HEK293 (cell line): Measurements from ENCODE around the gene SMCR8.

Source experiments
- EGR2 ChIP-seq: fragments of 450-650 bp; formaldehyde crosslinking; IDR thresholded peaks from 2 replicates; pipeline ENCODE4 v1.5.1; 2016; ENCODE audit warnings: low read depth, missing biosample characterization, missing genetic modification characterization
- GLIS1 ChIP-seq: fragments of 450-650 bp; formaldehyde crosslinking; IDR thresholded peaks from 2 replicates; pipeline ENCODE4 v1.5.1; 2016; ENCODE audit warnings: missing biosample characterization, missing genetic modification characterization
- KLF16 ChIP-seq: fragments of 450-650 bp; formaldehyde crosslinking; IDR thresholded peaks from 2 replicates; pipeline ENCODE4 v1.5.1; 2017; ENCODE audit warnings: missing biosample characterization, missing genetic modification characterization
- KLF8 ChIP-seq: fragments of 450-650 bp; formaldehyde crosslinking; IDR thresholded peaks from 2 replicates; pipeline ENCODE4 v1.5.1; 2016; ENCODE audit warnings: missing biosample characterization, missing genetic modification characterization
- KLF9 ChIP-seq: fragments of 450-650 bp; formaldehyde crosslinking; IDR thresholded peaks from 2 replicates; pipeline ENCODE4 v1.5.1; 2016; ENCODE audit warnings: missing biosample characterization, missing genetic modification characterization, low read depth
- WT1 ChIP-seq: fragments of 450-650 bp; formaldehyde crosslinking; IDR thresholded peaks from 2 replicates; pipeline ENCODE4 v1.5.1; 2016; ENCODE audit warnings: missing biosample characterization, missing genetic modification characterization
- ZBTB1 ChIP-seq: fragments of 450-650 bp; formaldehyde crosslinking; IDR thresholded peaks from 2 replicates; pipeline ENCODE4 v1.5.1; 2016; ENCODE audit warnings: missing biosample characterization, missing genetic modification characterization
- ZEB2 ChIP-seq: fragments of 450-650 bp; formaldehyde crosslinking; IDR thresholded peaks from 2 replicates; pipeline ENCODE4 v1.5.1; 2016; ENCODE audit warnings: missing biosample characterization, missing genetic modification characterization
- ZNF112 ChIP-seq: fragments of 450-650 bp; formaldehyde crosslinking; IDR thresholded peaks from 2 replicates; pipeline ENCODE4 v1.5.0; 2017; ENCODE audit warnings: missing biosample characterization, missing genetic modification characterization
- ZNF366 ChIP-seq: fragments of 450-650 bp; formaldehyde crosslinking; conservative IDR thresholded peaks from 2 replicates; pipeline ENCODE4 v1.5.1; 2016; ENCODE audit warnings: missing biosample characterization, missing genetic modification characterization
- ZNF473 ChIP-seq: fragments of 450-650 bp; formaldehyde crosslinking; IDR thresholded peaks from 2 replicates; pipeline ENCODE4 v1.5.1; 2017; ENCODE audit warnings: missing biosample characterization, missing genetic modification characterization
- ZNF501 ChIP-seq: fragments of 450-650 bp; formaldehyde crosslinking; IDR thresholded peaks from 2 replicates; pipeline ENCODE4 v1.5.1; 2016; ENCODE audit warnings: missing biosample characterization, missing genetic modification characterization
- ZNF561 ChIP-seq: fragments of 450-650 bp; IDR thresholded peaks from 2 replicates; pipeline ENCODE4 v1.5.1; 2018; ENCODE audit warnings: missing biosample characterization, missing genetic modification characterization, borderline replicate concordance
- TF ChIP-seq, protein P1 (sequence below): fragments of 450-650 bp; formaldehyde crosslinking; IDR thresholded peaks from 2 replicates; pipeline ENCODE4 v1.5.1; 2016; ENCODE audit warnings: missing biosample characterization, missing genetic modification characterization
- TF ChIP-seq, protein P2 (sequence below): fragments of 450-650 bp; formaldehyde crosslinking; IDR thresholded peaks from 2 replicates; pipeline ENCODE4 v1.5.1; 2017; ENCODE audit warnings: missing biosample characterization, missing genetic modification characterization
- TF ChIP-seq, protein P3 (sequence below): fragments of 450-650 bp; formaldehyde crosslinking; IDR thresholded peaks from 2 replicates; pipeline ENCODE4 v1.5.1; 2016; ENCODE audit warnings: missing biosample characterization, missing genetic modification characterization
- TF ChIP-seq, protein P4 (sequence below): fragments of 450-650 bp; formaldehyde crosslinking; IDR thresholded peaks from 2 replicates; pipeline ENCODE4 v1.5.1; 2016; ENCODE audit warnings: missing biosample characterization, missing genetic modification characterization
- TF ChIP-seq, protein P5 (sequence below): sonication (generic); formaldehyde crosslinking; IDR thresholded peaks from 2 replicates; pipeline ENCODE4 v1.8.1; 2022; ENCODE audit warnings: mild to moderate bottlenecking, moderate library complexity, missing genetic modification reagents
- TF ChIP-seq, protein P6 (sequence below): fragments of 450-650 bp; formaldehyde crosslinking; IDR thresholded peaks from 2 replicates; pipeline ENCODE4 v1.5.1; 2016; ENCODE audit warnings: missing biosample characterization, missing genetic modification characterization
- TF ChIP-seq, protein P7 (sequence below): fragments of 450-650 bp; formaldehyde crosslinking; IDR thresholded peaks from 2 replicates; pipeline ENCODE4 v1.5.1; 2016; ENCODE audit warnings: missing biosample characterization, missing genetic modification characterization
- TF ChIP-seq, protein P8 (sequence below): fragments of 450-650 bp; formaldehyde crosslinking; IDR thresholded peaks from 2 replicates; pipeline ENCODE4 v1.5.1; 2017; ENCODE audit warnings: missing biosample characterization, mild to moderate bottlenecking, missing genetic modification characterization, moderate library complexity
- TF ChIP-seq, protein P9 (sequence below): fragments of 450-650 bp; formaldehyde crosslinking; IDR thresholded peaks from 2 replicates; pipeline ENCODE4 v1.5.1; 2016; ENCODE audit warnings: missing biosample characterization, missing genetic modification characterization
- TF ChIP-seq, protein P10 (sequence below): fragments of 450-650 bp; formaldehyde crosslinking; IDR thresholded peaks from 2 replicates; pipeline ENCODE4 v1.5.1; 2016; ENCODE audit warnings: missing biosample characterization, missing genetic modification characterization

The SMCR8 gene

DNA sequence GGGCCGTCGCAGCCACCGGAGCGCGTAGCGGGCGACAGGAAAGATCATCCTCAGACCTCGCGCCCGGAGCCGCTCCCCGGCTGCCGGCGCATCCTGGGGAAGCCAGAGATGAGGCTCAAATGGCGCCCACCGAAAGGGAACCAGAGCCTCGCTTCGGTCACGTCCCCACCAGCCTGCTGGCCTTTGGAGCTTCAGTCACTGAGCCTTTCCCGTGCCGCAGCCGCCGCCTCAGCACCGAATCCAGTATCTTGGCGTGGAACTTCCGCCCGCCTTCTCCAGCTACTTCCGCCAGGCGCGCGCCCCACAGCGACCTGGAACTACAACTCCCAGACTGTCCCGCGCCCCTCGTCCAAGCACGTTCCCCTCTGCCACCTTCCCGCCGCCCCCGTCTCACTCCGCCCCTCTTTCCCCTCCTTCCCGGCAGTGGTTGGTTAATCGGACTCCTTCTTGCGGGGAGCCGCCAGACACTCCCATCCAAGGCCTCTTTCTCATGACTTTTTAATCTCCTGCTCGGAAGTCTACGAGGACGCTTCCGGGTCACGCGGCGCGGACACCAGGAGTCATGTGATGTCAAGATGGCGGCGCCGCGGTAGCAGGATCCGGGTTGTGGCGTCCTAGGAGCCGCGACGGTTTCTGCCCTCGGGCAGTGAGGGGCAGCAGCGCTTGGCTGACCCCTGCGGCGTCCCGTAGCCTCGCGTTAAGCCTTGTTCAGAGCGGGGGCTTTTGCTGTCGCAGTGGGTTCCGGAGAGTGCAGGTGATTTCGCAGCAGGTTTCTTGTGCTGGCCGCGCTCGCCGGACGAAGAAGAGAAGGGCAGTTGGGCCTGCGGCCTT, at the start of gene SMCR8, which contains the start of gene TOP3A (continued):
- 0 out of 2 replicates have a peak, but pooled peaks have one; percentile 57 for TF ChIP-seq WT1 (tag by site-specific recombination)
- peak; percentile 57 for TF ChIP-seq ZNF501 (tag by site-specific recombination)
- 0 out of 2 replicates have a peak, but pooled peaks have one; percentile 7 for TF ChIP-seq ZBTB1 (tag by site-specific recombination)
- TF ChIP-seq, protein P1, sequence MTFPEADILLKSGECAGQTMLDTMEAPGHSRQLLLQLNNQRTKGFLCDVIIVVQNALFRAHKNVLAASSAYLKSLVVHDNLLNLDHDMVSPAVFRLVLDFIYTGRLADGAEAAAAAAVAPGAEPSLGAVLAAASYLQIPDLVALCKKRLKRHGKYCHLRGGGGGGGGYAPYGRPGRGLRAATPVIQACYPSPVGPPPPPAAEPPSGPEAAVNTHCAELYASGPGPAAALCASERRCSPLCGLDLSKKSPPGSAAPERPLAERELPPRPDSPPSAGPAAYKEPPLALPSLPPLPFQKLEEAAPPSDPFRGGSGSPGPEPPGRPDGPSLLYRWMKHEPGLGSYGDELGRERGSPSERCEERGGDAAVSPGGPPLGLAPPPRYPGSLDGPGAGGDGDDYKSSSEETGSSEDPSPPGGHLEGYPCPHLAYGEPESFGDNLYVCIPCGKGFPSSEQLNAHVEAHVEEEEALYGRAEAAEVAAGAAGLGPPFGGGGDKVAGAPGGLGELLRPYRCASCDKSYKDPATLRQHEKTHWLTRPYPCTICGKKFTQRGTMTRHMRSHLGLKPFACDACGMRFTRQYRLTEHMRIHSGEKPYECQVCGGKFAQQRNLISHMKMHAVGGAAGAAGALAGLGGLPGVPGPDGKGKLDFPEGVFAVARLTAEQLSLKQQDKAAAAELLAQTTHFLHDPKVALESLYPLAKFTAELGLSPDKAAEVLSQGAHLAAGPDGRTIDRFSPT: no peak
- peak; percentile 62 for TF ChIP-seq KLF9
- TF ChIP-seq, protein P2, sequence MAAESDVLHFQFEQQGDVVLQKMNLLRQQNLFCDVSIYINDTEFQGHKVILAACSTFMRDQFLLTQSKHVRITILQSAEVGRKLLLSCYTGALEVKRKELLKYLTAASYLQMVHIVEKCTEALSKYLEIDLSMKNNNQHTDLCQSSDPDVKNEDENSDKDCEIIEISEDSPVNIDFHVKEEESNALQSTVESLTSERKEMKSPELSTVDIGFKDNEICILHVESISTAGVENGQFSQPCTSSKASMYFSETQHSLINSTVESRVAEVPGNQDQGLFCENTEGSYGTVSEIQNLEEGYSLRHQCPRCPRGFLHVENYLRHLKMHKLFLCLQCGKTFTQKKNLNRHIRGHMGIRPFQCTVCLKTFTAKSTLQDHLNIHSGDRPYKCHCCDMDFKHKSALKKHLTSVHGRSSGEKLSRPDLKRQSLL (tag by site-specific recombination): peak; percentile 16; the same call in 1 of the 2 replicates
- peak; percentile 67; the same call in 1 of the 2 replicates for TF ChIP-seq ZEB2 (tag by site-specific recombination)
- peak; percentile 65 for TF ChIP-seq KLF16 (tag by site-specific recombination)
- TF ChIP-seq, protein P3, sequence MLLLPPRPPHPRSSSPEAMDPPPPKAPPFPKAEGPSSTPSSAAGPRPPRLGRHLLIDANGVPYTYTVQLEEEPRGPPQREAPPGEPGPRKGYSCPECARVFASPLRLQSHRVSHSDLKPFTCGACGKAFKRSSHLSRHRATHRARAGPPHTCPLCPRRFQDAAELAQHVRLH (tag by site-specific recombination): peak; percentile 99
- TF ChIP-seq, protein P4, sequence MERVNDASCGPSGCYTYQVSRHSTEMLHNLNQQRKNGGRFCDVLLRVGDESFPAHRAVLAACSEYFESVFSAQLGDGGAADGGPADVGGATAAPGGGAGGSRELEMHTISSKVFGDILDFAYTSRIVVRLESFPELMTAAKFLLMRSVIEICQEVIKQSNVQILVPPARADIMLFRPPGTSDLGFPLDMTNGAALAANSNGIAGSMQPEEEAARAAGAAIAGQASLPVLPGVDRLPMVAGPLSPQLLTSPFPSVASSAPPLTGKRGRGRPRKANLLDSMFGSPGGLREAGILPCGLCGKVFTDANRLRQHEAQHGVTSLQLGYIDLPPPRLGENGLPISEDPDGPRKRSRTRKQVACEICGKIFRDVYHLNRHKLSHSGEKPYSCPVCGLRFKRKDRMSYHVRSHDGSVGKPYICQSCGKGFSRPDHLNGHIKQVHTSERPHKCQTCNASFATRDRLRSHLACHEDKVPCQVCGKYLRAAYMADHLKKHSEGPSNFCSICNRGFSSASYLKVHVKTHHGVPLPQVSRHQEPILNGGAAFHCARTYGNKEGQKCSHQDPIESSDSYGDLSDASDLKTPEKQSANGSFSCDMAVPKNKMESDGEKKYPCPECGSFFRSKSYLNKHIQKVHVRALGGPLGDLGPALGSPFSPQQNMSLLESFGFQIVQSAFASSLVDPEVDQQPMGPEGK (tag by site-specific recombination): peak; percentile 94
- peak; percentile 62; the same call in 1 of the 2 replicates for TF ChIP-seq EGR2 (tag by site-specific recombination)
- TF ChIP-seq, protein P5, sequence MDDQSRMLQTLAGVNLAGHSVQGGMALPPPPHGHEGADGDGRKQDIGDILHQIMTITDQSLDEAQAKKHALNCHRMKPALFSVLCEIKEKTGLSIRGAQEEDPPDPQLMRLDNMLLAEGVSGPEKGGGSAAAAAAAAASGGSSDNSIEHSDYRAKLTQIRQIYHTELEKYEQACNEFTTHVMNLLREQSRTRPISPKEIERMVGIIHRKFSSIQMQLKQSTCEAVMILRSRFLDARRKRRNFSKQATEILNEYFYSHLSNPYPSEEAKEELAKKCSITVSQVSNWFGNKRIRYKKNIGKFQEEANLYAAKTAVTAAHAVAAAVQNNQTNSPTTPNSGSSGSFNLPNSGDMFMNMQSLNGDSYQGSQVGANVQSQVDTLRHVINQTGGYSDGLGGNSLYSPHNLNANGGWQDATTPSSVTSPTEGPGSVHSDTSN: 0 out of 2 replicates have a peak, but pooled peaks have one; percentile 60
- peak; percentile 88 for TF ChIP-seq KLF8
- TF ChIP-seq, protein P6, sequence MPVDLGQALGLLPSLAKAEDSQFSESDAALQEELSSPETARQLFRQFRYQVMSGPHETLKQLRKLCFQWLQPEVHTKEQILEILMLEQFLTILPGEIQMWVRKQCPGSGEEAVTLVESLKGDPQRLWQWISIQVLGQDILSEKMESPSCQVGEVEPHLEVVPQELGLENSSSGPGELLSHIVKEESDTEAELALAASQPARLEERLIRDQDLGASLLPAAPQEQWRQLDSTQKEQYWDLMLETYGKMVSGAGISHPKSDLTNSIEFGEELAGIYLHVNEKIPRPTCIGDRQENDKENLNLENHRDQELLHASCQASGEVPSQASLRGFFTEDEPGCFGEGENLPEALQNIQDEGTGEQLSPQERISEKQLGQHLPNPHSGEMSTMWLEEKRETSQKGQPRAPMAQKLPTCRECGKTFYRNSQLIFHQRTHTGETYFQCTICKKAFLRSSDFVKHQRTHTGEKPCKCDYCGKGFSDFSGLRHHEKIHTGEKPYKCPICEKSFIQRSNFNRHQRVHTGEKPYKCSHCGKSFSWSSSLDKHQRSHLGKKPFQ: no peak
- peak; percentile 28; the same call in 1 of the 2 replicates for TF ChIP-seq GLIS1 (tag by site-specific recombination)
- TF ChIP-seq, protein P7, sequence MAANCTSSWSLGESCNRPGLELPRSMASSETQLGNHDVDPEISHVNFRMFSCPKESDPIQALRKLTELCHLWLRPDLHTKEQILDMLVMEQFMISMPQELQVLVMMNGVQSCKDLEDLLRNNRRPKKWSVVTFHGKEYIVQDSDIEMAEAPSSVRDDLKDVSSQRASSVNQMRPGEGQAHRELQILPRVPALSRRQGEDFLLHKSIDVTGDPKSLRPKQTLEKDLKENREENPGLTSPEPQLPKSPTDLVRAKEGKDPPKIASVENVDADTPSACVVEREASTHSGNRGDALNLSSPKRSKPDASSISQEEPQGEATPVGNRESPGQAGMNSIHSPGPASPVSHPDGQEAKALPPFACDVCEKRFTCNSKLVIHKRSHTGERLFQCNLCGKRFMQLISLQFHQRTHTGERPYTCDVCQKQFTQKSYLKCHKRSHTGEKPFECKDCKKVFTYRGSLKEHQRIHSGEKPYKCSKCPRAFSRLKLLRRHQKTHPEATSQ (tag by site-specific recombination): peak; percentile 86
- TF ChIP-seq, protein P8, sequence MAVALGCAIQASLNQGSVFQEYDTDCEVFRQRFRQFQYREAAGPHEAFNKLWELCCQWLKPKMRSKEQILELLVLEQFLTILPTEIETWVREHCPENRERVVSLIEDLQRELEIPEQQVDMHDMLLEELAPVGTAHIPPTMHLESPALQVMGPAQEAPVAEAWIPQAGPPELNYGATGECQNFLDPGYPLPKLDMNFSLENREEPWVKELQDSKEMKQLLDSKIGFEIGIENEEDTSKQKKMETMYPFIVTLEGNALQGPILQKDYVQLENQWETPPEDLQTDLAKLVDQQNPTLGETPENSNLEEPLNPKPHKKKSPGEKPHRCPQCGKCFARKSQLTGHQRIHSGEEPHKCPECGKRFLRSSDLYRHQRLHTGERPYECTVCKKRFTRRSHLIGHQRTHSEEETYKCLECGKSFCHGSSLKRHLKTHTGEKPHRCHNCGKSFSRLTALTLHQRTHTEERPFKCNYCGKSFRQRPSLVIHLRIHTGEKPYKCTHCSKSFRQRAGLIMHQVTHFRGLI (tag by site-specific recombination): 0 out of 2 replicates have a peak, but pooled peaks have one; percentile 9
- TF ChIP-seq, protein P9, sequence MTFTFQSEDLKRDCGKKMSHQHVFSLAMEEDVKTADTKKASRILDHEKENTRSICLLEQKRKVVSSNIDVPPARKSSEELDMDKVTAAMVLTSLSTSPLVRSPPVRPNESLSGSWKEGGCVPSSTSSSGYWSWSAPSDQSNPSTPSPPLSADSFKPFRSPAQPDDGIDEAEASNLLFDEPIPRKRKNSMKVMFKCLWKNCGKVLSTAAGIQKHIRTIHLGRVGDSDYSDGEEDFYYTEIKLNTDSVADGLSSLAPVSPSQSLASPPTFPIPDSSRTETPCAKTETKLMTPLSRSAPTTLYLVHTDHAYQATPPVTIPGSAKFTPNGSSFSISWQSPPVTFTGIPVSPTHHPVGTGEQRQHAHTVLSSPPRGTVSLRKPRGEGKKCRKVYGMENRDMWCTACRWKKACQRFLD (tag by site-specific recombination): 0 out of 2 replicates have a peak, but pooled peaks have one; percentile 33
- no peak for TF ChIP-seq ZNF112 (tag by site-specific recombination)
- TF ChIP-seq ZNF473 (tag by site-specific recombination): no peak
- TF ChIP-seq, protein P10, sequence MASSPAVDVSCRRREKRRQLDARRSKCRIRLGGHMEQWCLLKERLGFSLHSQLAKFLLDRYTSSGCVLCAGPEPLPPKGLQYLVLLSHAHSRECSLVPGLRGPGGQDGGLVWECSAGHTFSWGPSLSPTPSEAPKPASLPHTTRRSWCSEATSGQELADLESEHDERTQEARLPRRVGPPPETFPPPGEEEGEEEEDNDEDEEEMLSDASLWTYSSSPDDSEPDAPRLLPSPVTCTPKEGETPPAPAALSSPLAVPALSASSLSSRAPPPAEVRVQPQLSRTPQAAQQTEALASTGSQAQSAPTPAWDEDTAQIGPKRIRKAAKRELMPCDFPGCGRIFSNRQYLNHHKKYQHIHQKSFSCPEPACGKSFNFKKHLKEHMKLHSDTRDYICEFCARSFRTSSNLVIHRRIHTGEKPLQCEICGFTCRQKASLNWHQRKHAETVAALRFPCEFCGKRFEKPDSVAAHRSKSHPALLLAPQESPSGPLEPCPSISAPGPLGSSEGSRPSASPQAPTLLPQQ (tag by site-specific recombination): peak; percentile 66; the same call in 1 of the 2 replicates
- peak; percentile 99 for TF ChIP-seq ZNF366 (tag by site-specific recombination)
- TF ChIP-seq ZNF561 (tag by site-specific recombination): no peak; the same call in 1 of the 2 replicates
